Prostate gland (tissue), 2 donors: ENCODE data around the gene TMC2. TPM values are rescaled to one million over a fixed set of nuclear protein-coding genes. Genes with fewer than 3 reads are reported as not detected.
"Not testable (repeated sequence)": the region's sequence is repeated elsewhere in the genome, so short reads cannot be mapped to it uniquely, and the experiment has no call there.

Experiments
- DNase-seq: peaks from one replicate; pipeline ENCODE4 v3.0.0-alpha.2; 2019; ENCODE audit warnings: low spot score
- H3K27ac ChIP-seq, 2 donors: fragments of 200-600 bp; sonication (generic); 2 replicates each; pipeline ENCODE4 v1.5.1; 2017 to 2019
- H3K27me3 ChIP-seq: fragments of 200-600 bp; sonication (generic); replicated peaks from 2 replicates; pipeline ENCODE4 v1.5.1; 2019; ENCODE audit not compliant: insufficient read depth
- H3K36me3 ChIP-seq, 2 donors: fragments of 200-600 bp; sonication (generic); 1 replicate in 1 of 2; 2 replicates in 1 of 2; pipeline versions ENCODE4 v1.5.1 to v1.8.1; 2017 to 2019
- H3K4me1 ChIP-seq: fragments of 200-600 bp; sonication (generic); replicated peaks from 2 replicates; pipeline ENCODE4 v1.5.1; 2019
- H3K4me3 ChIP-seq, 2 donors: fragments of 200-600 bp; sonication (generic); 2 replicates each; pipeline ENCODE4 v1.5.1; 2017 to 2019
- H3K9me3 ChIP-seq: fragments of 200-600 bp; sonication (generic); 2 replicates; pipeline ENCODE4 v1.5.1; 2017
- POLR2A ChIP-seq: fragments of 450-650 bp; IDR thresholded peaks from one replicate; pipeline ENCODE4 v1.6.1; 2016; ENCODE audit warnings: antibody characterized with exemption, mild to moderate bottlenecking
- POLR2AphosphoS5 ChIP-seq: sonication (generic); formaldehyde crosslinking; IDR thresholded peaks from one replicate; pipeline ENCODE4 v1.6.1; 2017; ENCODE audit warnings: antibody characterized with exemption
- WGBS: methylation state at CpG from one replicate; pipeline ENCODE4 v1.1.5; 2018; 5-methylcytosine and 5-hydroxymethylcytosine counted together
- intact Hi-C: fragments of 100-400 bp; cut with DNase I; formaldehyde crosslinking; loops from one replicate; pipeline ENCODE4 v1.14.2; 2022
- total RNA-seq, 2 donors: library from RNA; depleted of rRNA; stranded (reverse); fragments of >200 nt; gene quantifications; one replicate each; pipeline ENCODE4 v1.1.0, GENCODE V29; 2016
- TF ChIP-seq, protein P1 (sequence below), 4 experiments: fragments of 200-600 bp in 2 of 4; fragments of 450-650 bp in 2 of 4; sonication (generic) in 2 of 4; IDR thresholded peaks; 1 replicate in 3 of 4; 2 replicates in 1 of 4; pipeline ENCODE4 v1.5.1; 2016 to 2019; ENCODE audit warnings: antibody characterized with exemption in 4 of 4, mild to moderate bottlenecking in 2 of 4, moderate library complexity in 2 of 4

Gene TMC2
- total RNA-seq, result under 1 TPM in 1 of 2 donors, not detected in 1; 0.23 TPM

DNA sequence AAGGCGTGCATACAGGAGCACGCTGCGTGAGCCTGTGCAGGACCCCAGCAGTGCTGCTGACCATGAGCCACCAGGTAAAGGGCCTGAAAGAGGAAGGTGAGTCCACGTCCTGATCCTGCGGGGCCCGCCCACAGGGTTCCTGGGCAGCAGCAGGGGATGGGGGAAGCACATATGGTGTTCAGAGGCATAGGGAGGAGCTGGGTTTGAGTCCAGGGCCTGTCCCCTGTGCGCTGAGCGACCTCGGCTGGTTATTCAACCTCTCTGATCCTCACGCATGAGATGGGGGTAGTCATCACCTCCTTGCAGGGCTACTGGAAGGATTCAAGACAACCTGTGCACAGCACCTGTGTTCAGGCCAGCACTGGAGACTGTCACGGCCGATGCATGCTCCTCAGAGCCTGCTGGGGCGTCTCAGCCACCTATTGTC, at the start of gene TMC2:
Gene TMC2, plus strand, starts transcription at position 14 of the 427 bp plus-strand sequence. Its CDS starts 49 bp downstream, at position 63.
- no peaks in the 10 kb centered on the region for H3K36me3 ChIP-seq
- TF ChIP-seq POLR2A (no peak), POLR2AphosphoS5 (no peak)
- TF ChIP-seq, protein P1, sequence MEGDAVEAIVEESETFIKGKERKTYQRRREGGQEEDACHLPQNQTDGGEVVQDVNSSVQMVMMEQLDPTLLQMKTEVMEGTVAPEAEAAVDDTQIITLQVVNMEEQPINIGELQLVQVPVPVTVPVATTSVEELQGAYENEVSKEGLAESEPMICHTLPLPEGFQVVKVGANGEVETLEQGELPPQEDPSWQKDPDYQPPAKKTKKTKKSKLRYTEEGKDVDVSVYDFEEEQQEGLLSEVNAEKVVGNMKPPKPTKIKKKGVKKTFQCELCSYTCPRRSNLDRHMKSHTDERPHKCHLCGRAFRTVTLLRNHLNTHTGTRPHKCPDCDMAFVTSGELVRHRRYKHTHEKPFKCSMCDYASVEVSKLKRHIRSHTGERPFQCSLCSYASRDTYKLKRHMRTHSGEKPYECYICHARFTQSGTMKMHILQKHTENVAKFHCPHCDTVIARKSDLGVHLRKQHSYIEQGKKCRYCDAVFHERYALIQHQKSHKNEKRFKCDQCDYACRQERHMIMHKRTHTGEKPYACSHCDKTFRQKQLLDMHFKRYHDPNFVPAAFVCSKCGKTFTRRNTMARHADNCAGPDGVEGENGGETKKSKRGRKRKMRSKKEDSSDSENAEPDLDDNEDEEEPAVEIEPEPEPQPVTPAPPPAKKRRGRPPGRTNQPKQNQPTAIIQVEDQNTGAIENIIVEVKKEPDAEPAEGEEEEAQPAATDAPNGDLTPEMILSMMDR (IDR thresholded peaks at IDR 0.05), result no peak
- 89% methylated on average over 13 of the region's 13 CpGs for WGBS
- no peak within 1 kb of the TSS for H3K27ac ChIP-seq
- DNase-seq, result no peak
- H3K27me3 ChIP-seq, result peaks cover 2% of the 10 kb centered on the region
- H3K9me3 ChIP-seq, result no peaks in the 10 kb centered on the region
- H3K4me1 ChIP-seq, result no peaks in the 10 kb centered on the region
- intact Hi-C loops, result no loop called here
- no peak within 1 kb of the TSS for H3K4me3 ChIP-seq

DNA sequence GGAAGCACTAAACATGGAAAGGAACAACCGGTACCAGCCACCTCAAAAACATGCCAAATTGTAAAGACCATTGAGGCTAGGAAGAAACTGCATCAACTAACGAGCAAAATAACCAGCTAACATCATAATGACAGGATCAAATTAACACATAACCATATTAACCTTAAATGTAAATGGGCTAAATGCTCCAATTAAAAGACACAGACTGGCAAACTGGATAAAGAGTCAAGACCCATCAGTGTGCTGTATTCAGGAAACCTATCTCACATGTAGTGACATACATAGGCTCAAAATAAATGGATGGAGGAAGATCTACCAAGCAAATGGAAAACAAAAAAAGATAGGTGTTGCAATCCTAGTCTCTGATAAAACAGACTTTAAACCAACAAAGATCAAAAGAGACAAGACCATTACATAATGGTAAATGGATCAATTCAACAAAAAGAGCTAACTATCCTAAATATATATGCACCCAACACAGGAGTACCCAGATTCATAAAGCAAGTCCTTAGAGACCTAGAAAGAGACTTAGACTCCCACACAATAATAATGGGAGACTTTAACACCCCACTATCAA, 33.5 kb upstream of the TMC2 start:
- H3K27me3 ChIP-seq, H3K4me1 ChIP-seq, intact Hi-C loops, H3K27ac ChIP-seq, H3K36me3 ChIP-seq, DNase-seq, H3K4me3 ChIP-seq, H3K9me3 ChIP-seq: not testable (repeated sequence)
- WGBS, result 93% methylated on average over 2 of the region's 2 CpGs

DNA sequence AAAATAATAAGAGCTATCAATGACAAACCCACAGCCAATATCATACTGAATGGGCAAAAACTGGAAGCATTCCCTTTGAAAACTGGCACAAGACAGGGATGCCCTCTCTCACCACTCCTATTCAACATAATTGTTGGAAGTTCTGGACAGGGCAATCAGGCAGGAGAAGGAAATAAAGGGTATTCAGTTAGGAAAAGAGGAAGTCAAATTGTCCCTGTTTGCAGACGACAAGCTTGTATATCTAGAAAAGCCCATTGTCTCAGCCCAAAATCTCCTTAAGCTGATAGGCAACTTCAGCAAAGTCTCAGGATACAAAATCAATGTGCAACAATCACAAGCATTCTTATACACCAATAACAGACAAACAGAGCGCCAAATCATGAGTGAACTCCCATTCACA, 31.6 kb upstream of the TMC2 start:
- H3K9me3 ChIP-seq, H3K27me3 ChIP-seq, H3K4me3 ChIP-seq, intact Hi-C loops, H3K4me1 ChIP-seq, H3K27ac ChIP-seq, H3K36me3 ChIP-seq, DNase-seq: not testable (repeated sequence)
- 90% methylated on average over 2 of the region's 2 CpGs for WGBS

GRCh38 chr20:2506426-2506825, 29.9 kb upstream of the TMC2 start:
- H3K27ac ChIP-seq, intact Hi-C loops, H3K27me3 ChIP-seq, H3K36me3 ChIP-seq, DNase-seq, H3K4me3 ChIP-seq, H3K9me3 ChIP-seq, H3K4me1 ChIP-seq: not testable (repeated sequence)
- WGBS, result 99% methylated on average over 3 of the region's 5 CpGs

- TF ChIP-seq, protein P1 (IDR thresholded peaks at IDR 0.05), result no peak
- TF ChIP-seq POLR2AphosphoS5 (no peak), POLR2A (no peak)
- H3K4me3 ChIP-seq, result peak overlapping the region in 1 of 2 donors; percentile 87
- WGBS, result 79% methylated on average over 5 of the region's 5 CpGs
Observed at GRCh38 chr20:2507464-2507863, 28.9 kb upstream of the TMC2 start.

GRCh38 chr20:2507875-2508630, 28.3 kb upstream of the TMC2 start:
- H3K4me1 ChIP-seq, result no peaks in the 10 kb centered on the region
- H3K27ac ChIP-seq, result peak overlapping the region; percentile 88 to 90
- H3K4me3 ChIP-seq, result peak overlapping the region; percentile 80 to 87
- no peaks in the 10 kb centered on the region for H3K9me3 ChIP-seq
- H3K36me3 ChIP-seq, result no peaks in the 10 kb centered on the region
- WGBS, result 8% methylated on average over 22 of the region's 22 CpGs
- no peaks in the 10 kb centered on the region for H3K27me3 ChIP-seq
- intact Hi-C loops, result loop anchor here (2.0 kb wide), 1 partner anchor 37 kb away; the partner anchor contains the start of gene SNRPB
- DNase-seq, result no peak
- no peak for TF ChIP-seq POLR2A
- TF ChIP-seq, protein P1 (IDR thresholded peaks at IDR 0.05), result no peak
- no peak for TF ChIP-seq POLR2AphosphoS5

More at GRCh38 chr20:2507464-2507863, 28.9 kb upstream of the TMC2 start:
- intact Hi-C loops, result no loop called here
- H3K27me3 ChIP-seq, result no peaks in the 10 kb centered on the region
- no peaks in the 10 kb centered on the region for H3K9me3 ChIP-seq
- no peaks in the 10 kb centered on the region for H3K36me3 ChIP-seq
- H3K4me1 ChIP-seq, result no peaks in the 10 kb centered on the region
- DNase-seq, result no peak
- no peak overlapping the region for H3K27ac ChIP-seq
